ENCODE data around the gene CEP78. TPM values are rescaled to one million over a fixed set of nuclear protein-coding genes. Genes with fewer than 3 reads are reported as not detected.
"Not testable (repeated sequence)": the region's sequence is repeated elsewhere in the genome, so short reads cannot be mapped to it uniquely, and the experiment has no call there.

CEP78 gene
- total RNA-seq, 1 donor from 2014 or later = 13.9 TPM

DNA sequence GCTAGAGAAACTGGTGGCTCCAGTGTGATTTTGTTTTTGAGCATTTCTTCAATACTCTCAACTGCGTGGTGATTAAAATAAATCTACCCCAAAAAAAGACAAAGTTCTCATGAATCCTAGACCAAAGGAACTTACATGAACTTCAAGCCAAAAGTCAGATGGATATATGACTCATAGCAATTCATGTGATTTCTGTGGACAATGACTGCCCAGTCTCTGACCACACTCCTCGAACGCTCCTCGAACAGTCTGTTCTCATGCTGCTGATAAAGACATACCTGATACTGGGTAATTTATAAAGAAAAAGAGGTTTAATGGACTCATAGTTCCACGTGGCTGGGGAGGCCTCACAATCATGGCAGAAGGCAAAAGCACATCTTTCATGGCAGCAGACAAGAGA lies 46.4 kb upstream of the CEP78 start:
- Mint-ChIP-seq H3K4me1 (ENCODE audit: unreplicated experiment) (no peaks in the 10 kb centered on the region), H3K4me3 (ENCODE audit: unreplicated experiment) (no peak overlapping the region), H3K27ac (ENCODE audit: unreplicated experiment) (no peak overlapping the region), H3K36me3 (ENCODE audit: unreplicated experiment) (no peaks in the 10 kb centered on the region), H3K9me3 (ENCODE audit: unreplicated experiment) (no peaks in the 10 kb centered on the region), H3K27me3 (ENCODE audit: unreplicated experiment) (peaks cover 27% of the 10 kb centered on the region)
- no peak for DNase-seq (ENCODE audit: extremely low spot score, unreplicated experiment)
- no peak for TF ChIP-seq CTCF (IDR thresholded peaks at IDR 0.05)

- H3K36me3 Mint-ChIP-seq (ENCODE audit: unreplicated experiment) = no peaks in the 10 kb centered on the region
- peaks cover 37% of the 10 kb centered on the region for H3K27me3 Mint-ChIP-seq (ENCODE audit: unreplicated experiment)
- H3K27ac Mint-ChIP-seq (ENCODE audit: unreplicated experiment) = no peak overlapping the region
- no peaks in the 10 kb centered on the region for H3K4me1 Mint-ChIP-seq (ENCODE audit: unreplicated experiment)
- no peak for DNase-seq (ENCODE audit: extremely low spot score, unreplicated experiment)
- no peak for TF ChIP-seq CTCF (IDR thresholded peaks at IDR 0.05)
- H3K9me3 Mint-ChIP-seq (ENCODE audit: unreplicated experiment) = no peaks in the 10 kb centered on the region
- H3K4me3 Mint-ChIP-seq (ENCODE audit: unreplicated experiment) = no peak overlapping the region
These were observed 43.9 kb upstream of the CEP78 start for GRCh38 chr9:78191931-78192330.

DNA sequence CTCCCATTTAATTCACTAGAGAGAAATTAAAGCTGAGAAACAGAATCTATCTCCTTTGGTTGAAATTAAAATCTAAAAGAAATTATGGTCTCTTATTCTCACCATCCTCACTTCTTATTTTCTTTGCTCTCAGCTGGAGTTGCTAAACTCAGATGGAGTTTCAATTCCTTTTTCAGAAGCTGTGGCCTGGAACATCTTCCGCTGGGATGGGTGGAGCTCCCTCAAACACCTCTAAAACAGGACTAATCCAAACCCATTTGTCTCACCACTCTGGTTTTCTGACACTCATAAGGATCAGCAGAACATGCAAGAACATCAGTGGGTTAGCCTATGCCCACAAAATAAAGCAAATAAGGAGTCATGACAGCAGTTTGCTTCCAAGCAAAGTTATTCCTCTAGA lies 39.6 kb upstream of the CEP78 start:
- DNase-seq (ENCODE audit: extremely low spot score, unreplicated experiment) = no peak
- H3K27ac Mint-ChIP-seq (ENCODE audit: unreplicated experiment) = no peak overlapping the region
- no peaks in the 10 kb centered on the region for H3K4me1 Mint-ChIP-seq (ENCODE audit: unreplicated experiment)
- TF ChIP-seq CTCF (IDR thresholded peaks at IDR 0.05) = no peak
- no peaks in the 10 kb centered on the region for H3K36me3 Mint-ChIP-seq (ENCODE audit: unreplicated experiment)
- peaks cover 31% of the 10 kb centered on the region for H3K27me3 Mint-ChIP-seq (ENCODE audit: unreplicated experiment)
- no peaks in the 10 kb centered on the region for H3K9me3 Mint-ChIP-seq (ENCODE audit: unreplicated experiment)
- H3K4me3 Mint-ChIP-seq (ENCODE audit: unreplicated experiment) = no peak overlapping the region

DNA sequence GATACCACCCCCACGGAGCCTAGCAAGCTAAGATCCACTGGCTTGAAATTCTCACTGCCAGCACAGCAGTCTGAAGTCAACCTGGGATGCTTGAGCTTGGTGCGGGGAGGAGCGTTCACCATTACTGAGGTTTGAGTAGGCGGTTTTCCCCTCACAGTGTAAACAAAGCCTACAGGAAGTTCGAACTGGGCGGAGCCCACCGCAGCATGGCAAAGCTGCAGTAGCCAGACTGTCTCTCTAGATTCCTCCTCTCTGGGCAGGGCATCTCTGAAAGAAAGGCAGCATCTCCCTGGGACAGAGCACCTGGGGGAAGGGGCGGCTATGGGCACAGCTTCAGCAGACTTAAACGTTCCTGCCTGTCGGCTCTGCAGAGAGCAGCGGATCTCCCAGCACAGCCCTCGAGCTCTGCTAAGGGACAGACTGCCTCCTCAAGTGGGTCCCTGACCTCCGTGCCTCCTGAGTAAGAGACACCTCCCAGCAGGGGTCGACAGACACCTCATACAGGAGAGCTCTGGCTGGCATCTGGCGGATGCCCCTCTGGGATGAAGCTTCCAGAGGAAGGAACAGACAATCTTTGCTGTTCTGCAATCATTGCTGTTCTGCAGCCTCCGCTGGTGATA lies 34.6 kb upstream of the CEP78 start:
- not testable (repeated sequence) for H3K36me3 Mint-ChIP-seq (ENCODE audit: unreplicated experiment); H3K27ac Mint-ChIP-seq (ENCODE audit: unreplicated experiment); H3K4me1 Mint-ChIP-seq (ENCODE audit: unreplicated experiment); H3K4me3 Mint-ChIP-seq (ENCODE audit: unreplicated experiment); DNase-seq (ENCODE audit: extremely low spot score, unreplicated experiment); H3K9me3 Mint-ChIP-seq (ENCODE audit: unreplicated experiment)
- peaks cover 52% of the 10 kb centered on the region for H3K27me3 Mint-ChIP-seq (ENCODE audit: unreplicated experiment)

GRCh38 chr9:78207319-78207718 lies 28.6 kb upstream of the CEP78 start:
- no peak for TF ChIP-seq CTCF (IDR thresholded peaks at IDR 0.05)
- no peaks in the 10 kb centered on the region for H3K4me1 Mint-ChIP-seq (ENCODE audit: unreplicated experiment)
- H3K9me3 Mint-ChIP-seq (ENCODE audit: unreplicated experiment) = peaks cover 6% of the 10 kb centered on the region
- H3K4me3 Mint-ChIP-seq (ENCODE audit: unreplicated experiment) = no peak overlapping the region
- peaks cover 52% of the 10 kb centered on the region for H3K27me3 Mint-ChIP-seq (ENCODE audit: unreplicated experiment)
- no peaks in the 10 kb centered on the region for H3K36me3 Mint-ChIP-seq (ENCODE audit: unreplicated experiment)
- DNase-seq (ENCODE audit: extremely low spot score, unreplicated experiment) = no peak
- H3K27ac Mint-ChIP-seq (ENCODE audit: unreplicated experiment) = no peak overlapping the region

GRCh38 chr9:78207901-78208300 lies 28.0 kb upstream of the CEP78 start:
- peaks cover 49% of the 10 kb centered on the region for H3K27me3 Mint-ChIP-seq (ENCODE audit: unreplicated experiment)
- H3K4me3 Mint-ChIP-seq (ENCODE audit: unreplicated experiment) = no peak overlapping the region
- no peaks in the 10 kb centered on the region for H3K4me1 Mint-ChIP-seq (ENCODE audit: unreplicated experiment)
- no peak for TF ChIP-seq CTCF (IDR thresholded peaks at IDR 0.05)
- H3K36me3 Mint-ChIP-seq (ENCODE audit: unreplicated experiment) = no peaks in the 10 kb centered on the region
- H3K27ac Mint-ChIP-seq (ENCODE audit: unreplicated experiment) = no peak overlapping the region
- H3K9me3 Mint-ChIP-seq (ENCODE audit: unreplicated experiment) = peaks cover 6% of the 10 kb centered on the region
- no peak for DNase-seq (ENCODE audit: extremely low spot score, unreplicated experiment)
